GM10266 (cell line): ENCODE data around the gene EXOC4.

ENCODE experiments used
- DNase-seq: peaks from one replicate; pipeline ENCODE4 v3.0.0; 2012; ENCODE audit errors: extremely low spot score
- CTCF ChIP-seq: IDR thresholded peaks from 2 replicates; pipeline ENCODE4 v1.5.1; 2012; ENCODE audit warnings: mild to moderate bottlenecking, low read depth; ENCODE audit not compliant: control insufficient read depth, insufficient read depth; ENCODE audit errors: missing control alignments

EXOC4 gene

GRCh38 chr7:133977409-133978274, 724.8 kb downstream of the EXOC4 start:
- DNase-seq = no peak
- no peak for TF ChIP-seq CTCF

GRCh38 chr7:133978502-133979295, 725.8 kb downstream of the EXOC4 start:
- TF ChIP-seq CTCF = no peak
- no peak for DNase-seq

GRCh38 chr7:133980804-133981203, 727.9 kb downstream of the EXOC4 start:
- no peak for DNase-seq
- no peak for TF ChIP-seq CTCF

- DNase-seq = no peak
- TF ChIP-seq CTCF = no peak
These were observed 731.0 kb downstream of the EXOC4 start for GRCh38 chr7:133983685-133984419.

- TF ChIP-seq CTCF = no peak
These were observed 732.4 kb downstream of the EXOC4 start for GRCh38 chr7:133985300-133985699.

GRCh38 chr7:133987582-133987981, 734.7 kb downstream of the EXOC4 start:
- TF ChIP-seq CTCF = no peak
- no peak for DNase-seq

More at GRCh38 chr7:133985300-133985699, 732.4 kb downstream of the EXOC4 start:
- no peak for DNase-seq
